GDM1 (cell line): ENCODE measurements around the gene GOLGA8T.
"Not testable (repeated sequence)": the region's sequence is repeated elsewhere in the genome, so short reads cannot be mapped to it uniquely, and the experiment has no call there.

Source experiments
- DNase-seq: peaks from one replicate; lab custom pipeline; 2025; lab: John Stamatoyannopoulos, UW

The GOLGA8T gene

GRCh38 chr15:30191639-30192038, 56.8 kb downstream of the GOLGA8T start:
- not testable (repeated sequence) for DNase-seq

- DNase-seq = not testable (repeated sequence)
Measured at GRCh38 chr15:30192119-30192745, 57.4 kb downstream of the GOLGA8T start.

GRCh38 chr15:30192892-30193291, 58.0 kb downstream of the GOLGA8T start:
- not testable (repeated sequence) for DNase-seq
